Brain microvascular endothelial cell (primary cell): Measurements from ENCODE around the gene WDR35.
"Not testable (repeated sequence)": the region's sequence is repeated elsewhere in the genome, so short reads cannot be mapped to it uniquely, and the experiment has no call there.

Experiments used
- DNase-seq: peaks from one replicate; pipeline ENCODE4 v3.0.0-alpha.2; 2020
- H3K27ac ChIP-seq: fragments of 250-450 bp; sonication (Bioruptor Pico); 2 replicates; pipeline ENCODE4 v1.5.1; 2020; ENCODE audit warnings: mild to moderate bottlenecking, moderate library complexity
- H3K27me3 ChIP-seq: fragments of 250-450 bp; sonication (Bioruptor Pico); replicated peaks from 2 replicates; pipeline ENCODE4 v1.5.1; 2020; ENCODE audit warnings: mild to moderate bottlenecking
- H3K36me3 ChIP-seq: fragments of 250-450 bp; sonication (Bioruptor Pico); replicated peaks from 2 replicates; pipeline ENCODE4 v1.5.1; 2020; ENCODE audit warnings: mild to moderate bottlenecking
- H3K4me3 ChIP-seq: 2 replicates; pipeline ENCODE4 v1.5.1; 2011; ENCODE audit warnings: low read depth, mild to moderate bottlenecking, control low read depth, low read length, moderate library complexity
- CTCF ChIP-seq: IDR thresholded peaks from 2 replicates; pipeline ENCODE4 v1.5.1; 2011; ENCODE audit warnings: low read depth, mild to moderate bottlenecking, moderate library complexity, low read length, control low read depth, inconsistent platforms; ENCODE audit errors: missing control alignments
- in situ Hi-C: cut with HindIII; loops from 2 replicates; pipeline ENCODE4 v1.10.0; 2017; ENCODE audit warnings: low sequenced_read_pairs, low pct_ligation_motif_present

WDR35 gene

GRCh38 chr2:19894134-19894792 lies 95.6 kb downstream of the WDR35 start:
- Histone ChIP-seq H3K36me3 (no peaks in the 10 kb centered on the region), H3K27me3 (no peaks in the 10 kb centered on the region), H3K27ac (no peak overlapping the region), H3K4me3 (no peak overlapping the region)
- no peak for DNase-seq
- TF ChIP-seq CTCF, result no peak
- in situ Hi-C loops, result no loop called here

- no peak overlapping the region for H3K4me3 ChIP-seq
- in situ Hi-C loops, result no loop called here
- H3K27me3 ChIP-seq, result no peaks in the 10 kb centered on the region
- H3K36me3 ChIP-seq, result no peaks in the 10 kb centered on the region
- H3K27ac ChIP-seq, result no peak overlapping the region
- DNase-seq, result no peak
- TF ChIP-seq CTCF, result no peak
Measured at GRCh38 chr2:19893520-19894133, 96.3 kb downstream of the WDR35 start.

GRCh38 chr2:19891971-19892370 lies 97.9 kb downstream of the WDR35 start:
- H3K27me3 ChIP-seq, H3K4me3 ChIP-seq, H3K36me3 ChIP-seq, DNase-seq, H3K27ac ChIP-seq, in situ Hi-C loops: not testable (repeated sequence)

- no peak for DNase-seq
- H3K27ac ChIP-seq, result no peak overlapping the region
- no peaks in the 10 kb centered on the region for H3K36me3 ChIP-seq
- no peak overlapping the region for H3K4me3 ChIP-seq
- TF ChIP-seq CTCF, result no peak
- no peaks in the 10 kb centered on the region for H3K27me3 ChIP-seq
- in situ Hi-C loops, result no loop called here
Measured at GRCh38 chr2:19890104-19890503, 99.8 kb downstream of the WDR35 start.

GRCh38 chr2:19888831-19889230 lies 101.1 kb downstream of the WDR35 start:
- no peak for TF ChIP-seq CTCF
- in situ Hi-C loops, result no loop called here
- Histone ChIP-seq H3K27ac (no peak overlapping the region), H3K36me3 (no peaks in the 10 kb centered on the region), H3K27me3 (no peaks in the 10 kb centered on the region), H3K4me3 (no peak overlapping the region)
- no peak for DNase-seq

GRCh38 chr2:19887510-19887909 lies 102.4 kb downstream of the WDR35 start:
- TF ChIP-seq CTCF, result no peak
- no peaks in the 10 kb centered on the region for H3K36me3 ChIP-seq
- H3K27ac ChIP-seq, result no peak overlapping the region
- H3K4me3 ChIP-seq, result no peak overlapping the region
- H3K27me3 ChIP-seq, result no peaks in the 10 kb centered on the region
- no peak for DNase-seq
- in situ Hi-C loops, result no loop called here
